Ovary (tissue), 3 donors: ENCODE data around the gene TP53BP2.
"Not testable (repeated sequence)": the region's sequence is repeated elsewhere in the genome, so short reads cannot be mapped to it uniquely, and the experiment has no call there.

Source experiments
- EP300 ChIP-seq: sonication (generic); formaldehyde crosslinking; IDR thresholded peaks from one replicate; pipeline ENCODE4 v1.6.1; 2017; ENCODE audit warnings: antibody characterized with exemption
- POLR2A ChIP-seq: fragments of 450-650 bp; IDR thresholded peaks from one replicate; pipeline ENCODE4 v1.6.1; 2017; ENCODE audit warnings: antibody characterized with exemption, mild to moderate bottlenecking, moderate library complexity
- TF ChIP-seq, protein P1 (sequence below), 3 donors: fragments of 450-650 bp in 2 of 3; fragments of 200-600 bp in 1 of 3; IDR thresholded peaks; one replicate each; pipeline versions ENCODE4 v1.5.1 to v1.8.0; 2016 to 2022; ENCODE audit warnings: antibody characterized with exemption in 3 of 3, mild to moderate bottlenecking in 1 of 3
- donor health status: DM: no; HTN: no; CAD: no.

GRCh38 chr1:223890494-223890893, 44.7 kb upstream of the TP53BP2 start:
- TF ChIP-seq, protein P1, sequence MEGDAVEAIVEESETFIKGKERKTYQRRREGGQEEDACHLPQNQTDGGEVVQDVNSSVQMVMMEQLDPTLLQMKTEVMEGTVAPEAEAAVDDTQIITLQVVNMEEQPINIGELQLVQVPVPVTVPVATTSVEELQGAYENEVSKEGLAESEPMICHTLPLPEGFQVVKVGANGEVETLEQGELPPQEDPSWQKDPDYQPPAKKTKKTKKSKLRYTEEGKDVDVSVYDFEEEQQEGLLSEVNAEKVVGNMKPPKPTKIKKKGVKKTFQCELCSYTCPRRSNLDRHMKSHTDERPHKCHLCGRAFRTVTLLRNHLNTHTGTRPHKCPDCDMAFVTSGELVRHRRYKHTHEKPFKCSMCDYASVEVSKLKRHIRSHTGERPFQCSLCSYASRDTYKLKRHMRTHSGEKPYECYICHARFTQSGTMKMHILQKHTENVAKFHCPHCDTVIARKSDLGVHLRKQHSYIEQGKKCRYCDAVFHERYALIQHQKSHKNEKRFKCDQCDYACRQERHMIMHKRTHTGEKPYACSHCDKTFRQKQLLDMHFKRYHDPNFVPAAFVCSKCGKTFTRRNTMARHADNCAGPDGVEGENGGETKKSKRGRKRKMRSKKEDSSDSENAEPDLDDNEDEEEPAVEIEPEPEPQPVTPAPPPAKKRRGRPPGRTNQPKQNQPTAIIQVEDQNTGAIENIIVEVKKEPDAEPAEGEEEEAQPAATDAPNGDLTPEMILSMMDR (IDR thresholded peaks at IDR 0.05) = not testable (repeated sequence)
- not testable (repeated sequence) for TF ChIP-seq POLR2A, EP300
